SK-N-SH (cell line): ENCODE data around the gene ADAMTS17.

Experiments
- ELF1 ChIP-seq: IDR thresholded peaks from 2 replicates; pipeline ENCODE4 v1.4.0; 2012
- EP300 ChIP-seq, 2 experiments: IDR thresholded peaks; 2 replicates each; pipeline versions ENCODE4 v1.4.0 to v1.6.1; 2012; ENCODE audit warnings: borderline replicate concordance in 1 of 2, low read depth in 1 of 2, low read length in 1 of 2
- GABPA ChIP-seq: IDR thresholded peaks from 2 replicates; pipeline ENCODE4 v1.4.0; 2012; ENCODE audit warnings: low read depth, mild to moderate bottlenecking
- MXI1 ChIP-seq: IDR thresholded peaks from 2 replicates; pipeline ENCODE4 v1.6.1; 2012; ENCODE audit warnings: mild to moderate bottlenecking, low read depth, low read length, improper control_type of control experiment
- NFIC ChIP-seq: IDR thresholded peaks from 2 replicates; pipeline ENCODE4 v1.4.0; 2012; ENCODE audit warnings: borderline replicate concordance
- RXRA ChIP-seq: IDR thresholded peaks from 2 replicates; pipeline ENCODE4 v1.4.0; 2012; ENCODE audit warnings: low read depth, mild to moderate bottlenecking, borderline replicate concordance
- YY1 ChIP-seq: IDR thresholded peaks from 2 replicates; pipeline ENCODE4 v1.4.0; 2012; ENCODE audit warnings: low read depth, mild to moderate bottlenecking
- TF ChIP-seq, protein P1 (sequence below): fragments of 200-600 bp; sonication (generic); IDR thresholded peaks from 2 replicates; pipeline ENCODE4 v1.6.1; 2017; ENCODE audit warnings: antibody characterized with exemption, mild to moderate bottlenecking, moderate library complexity

GRCh38 chr15:100337096-100338044, 4.4 kb downstream of the ADAMTS17 start:
- TF ChIP-seq MXI1 = no peak
- no peak for TF ChIP-seq NFIC
- TF ChIP-seq EP300 (IDR thresholded peaks at IDR 0.05; ENCODE audit: borderline replicate concordance in 1 of 2, low read depth in 1 of 2, low read length in 1 of 2) = no peak
- no peak for TF ChIP-seq GABPA
- no peak for TF ChIP-seq YY1
- TF ChIP-seq RXRA = no peak
- TF ChIP-seq, protein P1, sequence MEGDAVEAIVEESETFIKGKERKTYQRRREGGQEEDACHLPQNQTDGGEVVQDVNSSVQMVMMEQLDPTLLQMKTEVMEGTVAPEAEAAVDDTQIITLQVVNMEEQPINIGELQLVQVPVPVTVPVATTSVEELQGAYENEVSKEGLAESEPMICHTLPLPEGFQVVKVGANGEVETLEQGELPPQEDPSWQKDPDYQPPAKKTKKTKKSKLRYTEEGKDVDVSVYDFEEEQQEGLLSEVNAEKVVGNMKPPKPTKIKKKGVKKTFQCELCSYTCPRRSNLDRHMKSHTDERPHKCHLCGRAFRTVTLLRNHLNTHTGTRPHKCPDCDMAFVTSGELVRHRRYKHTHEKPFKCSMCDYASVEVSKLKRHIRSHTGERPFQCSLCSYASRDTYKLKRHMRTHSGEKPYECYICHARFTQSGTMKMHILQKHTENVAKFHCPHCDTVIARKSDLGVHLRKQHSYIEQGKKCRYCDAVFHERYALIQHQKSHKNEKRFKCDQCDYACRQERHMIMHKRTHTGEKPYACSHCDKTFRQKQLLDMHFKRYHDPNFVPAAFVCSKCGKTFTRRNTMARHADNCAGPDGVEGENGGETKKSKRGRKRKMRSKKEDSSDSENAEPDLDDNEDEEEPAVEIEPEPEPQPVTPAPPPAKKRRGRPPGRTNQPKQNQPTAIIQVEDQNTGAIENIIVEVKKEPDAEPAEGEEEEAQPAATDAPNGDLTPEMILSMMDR = no peak
- TF ChIP-seq ELF1 = no peak
